ENCODE results near the gene ANTXR2.

Gene ANTXR2

GRCh38 chr4:79869597-79870237 lies 203.3 kb downstream of the ANTXR2 start:
- no peak for DNase-seq (ENCODE audit: low read depth)

GRCh38 chr4:79865201-79865597 lies 207.8 kb downstream of the ANTXR2 start:
- no peak for DNase-seq (ENCODE audit: low read depth)

GRCh38 chr4:79864500-79865200 lies 208.4 kb downstream of the ANTXR2 start:
- DNase-seq (ENCODE audit: low read depth): no peak

GRCh38 chr4:79863333-79863732 lies 209.7 kb downstream of the ANTXR2 start:
- no peak for DNase-seq (ENCODE audit: low read depth)

- no peak for DNase-seq (ENCODE audit: low read depth)
These were observed 210.2 kb downstream of the ANTXR2 start for GRCh38 chr4:79862821-79863220.

GRCh38 chr4:79857811-79858210 lies 215.2 kb downstream of the ANTXR2 start:
- DNase-seq (ENCODE audit: low read depth): no peak

- no peak for DNase-seq (ENCODE audit: low read depth)
These were observed 216.8 kb downstream of the ANTXR2 start for GRCh38 chr4:79856196-79856595.

GRCh38 chr4:79854856-79855502 lies 218.1 kb downstream of the ANTXR2 start:
- no peak for DNase-seq (ENCODE audit: low read depth)

- DNase-seq (ENCODE audit: low read depth): peak; percentile 44
These were observed 220.7 kb downstream of the ANTXR2 start for GRCh38 chr4:79852305-79852730.

- DNase-seq (ENCODE audit: low read depth): no peak
These were observed 221.3 kb downstream of the ANTXR2 start for GRCh38 chr4:79851625-79852304.

All from fibroblast of the conjunctiva (primary cell).